Ramos (cell line): Measurements from ENCODE around the gene OR4D5.

Experiments
- in situ Hi-C: fragments of 300-500 bp; cut with MboI; formaldehyde crosslinking; loops from one replicate; pipeline ENCODE4 v1.14.3; 2022; ENCODE audit warnings: low sequenced_read_pairs; ENCODE audit not compliant: unreplicated experiment

The OR4D5 gene

GRCh38 chr11:123939317-123939716, at the start of gene OR4D5:
Gene OR4D5 (plus strand): TSS chr11:123939617. CDS start chr11:123939617, 0 bp downstream.
- in situ Hi-C loops = no loop called here

GRCh38 chr11:123892031-123892430, 47.4 kb upstream of the OR4D5 start:
- in situ Hi-C loops = no loop called here

GRCh38 chr11:123899792-123900191, 39.6 kb upstream of the OR4D5 start:
- in situ Hi-C loops = no loop called here

GRCh38 chr11:123901867-123902266, 37.5 kb upstream of the OR4D5 start, which contains the start of gene OR8D4:
Gene OR8D4 (plus strand): TSS chr11:123902167. CDS start chr11:123906432, 4,265 bp downstream.
- in situ Hi-C loops = no loop called here

- in situ Hi-C loops = no loop called here
Measured at GRCh38 chr11:123903932-123904331, 35.5 kb upstream of the OR4D5 start.

- in situ Hi-C loops = no loop called here
Measured at GRCh38 chr11:123904932-123905331, 34.5 kb upstream of the OR4D5 start.

- in situ Hi-C loops = no loop called here
Measured at GRCh38 chr11:123905826-123906225, 33.6 kb upstream of the OR4D5 start.

- in situ Hi-C loops = no loop called here
Measured at GRCh38 chr11:123920943-123921342, 18.5 kb upstream of the OR4D5 start.

- in situ Hi-C loops = no loop called here
Measured at GRCh38 chr11:123924027-123924426, 15.4 kb upstream of the OR4D5 start.

- in situ Hi-C loops = no loop called here
Measured at GRCh38 chr11:123942413-123942812, 3.0 kb downstream of the OR4D5 start.

GRCh38 chr11:123943738-123944137, 4.3 kb downstream of the OR4D5 start, which contains the start of gene OR6T1:
Gene OR6T1 (minus strand): TSS chr11:123943838. CDS start chr11:123943838, 0 bp downstream.
- in situ Hi-C loops = no loop called here

GRCh38 chr11:123945132-123945531, 5.7 kb downstream of the OR4D5 start:
- in situ Hi-C loops = no loop called here

GRCh38 chr11:123956752-123957151, 17.3 kb downstream of the OR4D5 start:
- in situ Hi-C loops = no loop called here

- in situ Hi-C loops = no loop called here
Measured at GRCh38 chr11:123973816-123974215, 34.4 kb downstream of the OR4D5 start.

GRCh38 chr11:123976770-123977560, 37.5 kb downstream of the OR4D5 start:
- in situ Hi-C loops = no loop called here

GRCh38 chr11:123977731-123978347, 38.4 kb downstream of the OR4D5 start, which contains the start of gene OR10S1:
Gene OR10S1 (minus strand): TSS chr11:123977781. CDS start chr11:123977664, 117 bp downstream.
- in situ Hi-C loops = no loop called here

GRCh38 chr11:123979311-123979710, 39.9 kb downstream of the OR4D5 start:
- in situ Hi-C loops = no loop called here
